MV-4-11 (cell line): Measurements from ENCODE around the gene TTC33.
A peak's percentile ranks its signal among the peaks of the same experiment; 100 is the strongest.
"Not testable (repeated sequence)": the region's sequence is repeated elsewhere in the genome, so short reads cannot be mapped to it uniquely, and the experiment has no call there.

Experiments
- DNase-seq: peaks from one replicate; lab custom pipeline; 2025; lab: John Stamatoyannopoulos, UW

The TTC33 gene, protein sequence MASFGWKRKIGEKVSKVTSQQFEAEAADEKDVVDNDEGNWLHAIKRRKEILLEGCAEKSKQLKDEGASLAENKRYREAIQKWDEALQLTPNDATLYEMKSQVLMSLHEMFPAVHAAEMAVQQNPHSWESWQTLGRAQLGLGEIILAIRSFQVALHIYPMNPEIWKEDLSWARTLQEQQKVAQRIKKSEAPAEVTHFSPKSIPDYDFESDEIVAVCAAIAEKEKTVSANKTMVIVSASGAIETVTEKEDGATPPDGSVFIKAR

DNA sequence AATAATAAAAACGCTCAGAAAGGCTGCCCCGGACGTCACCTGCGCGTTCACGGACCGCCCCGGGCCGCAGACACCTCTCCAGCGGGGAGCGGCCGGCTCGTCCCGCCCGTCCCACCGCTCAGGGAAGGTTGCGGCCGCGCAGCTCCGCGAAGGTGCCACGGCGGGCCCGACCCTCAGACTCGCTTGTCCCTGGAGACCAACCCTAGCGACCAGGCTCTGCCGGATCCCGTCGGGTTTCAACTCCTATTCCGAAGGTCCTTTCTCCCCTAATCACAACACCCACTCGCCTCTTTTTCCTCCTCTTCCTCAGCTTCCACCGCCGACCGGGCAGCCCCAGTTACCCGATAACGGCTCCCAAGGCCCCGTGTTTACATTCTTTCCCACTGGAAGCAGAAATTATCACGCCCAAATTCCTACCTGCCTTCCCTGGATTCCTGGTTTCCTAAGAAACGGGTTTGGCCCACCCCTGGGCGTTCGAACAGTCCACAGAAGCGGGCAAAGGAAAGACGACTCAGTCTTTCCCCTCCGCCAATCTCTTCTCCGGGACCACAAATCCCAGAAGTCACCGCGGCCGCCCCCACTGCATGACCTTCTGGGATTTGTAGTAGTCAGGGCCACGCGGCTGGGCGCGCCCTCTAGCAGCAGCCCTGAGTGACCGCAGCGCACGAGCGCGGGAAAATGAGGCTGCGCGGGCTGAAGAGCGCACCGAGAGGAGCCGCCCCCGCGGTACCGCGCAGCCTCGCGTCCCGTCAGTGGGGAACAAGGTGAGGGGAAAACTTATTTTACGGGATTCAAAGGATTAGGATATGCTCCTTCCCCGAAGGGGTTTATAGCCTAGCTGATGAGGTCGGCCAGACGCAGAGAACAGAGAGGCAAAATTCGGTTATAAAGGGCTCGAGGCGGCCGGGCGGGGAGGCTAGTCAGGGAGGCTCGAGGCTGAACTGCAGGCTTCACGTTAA, at the start of gene TTC33:
Gene TTC33 (minus strand): TSS at position 555 of the 959 bp plus-strand sequence. CDS start 8,943 bp downstream, outside the sequence.
- peak; percentile 91 for DNase-seq

DNA sequence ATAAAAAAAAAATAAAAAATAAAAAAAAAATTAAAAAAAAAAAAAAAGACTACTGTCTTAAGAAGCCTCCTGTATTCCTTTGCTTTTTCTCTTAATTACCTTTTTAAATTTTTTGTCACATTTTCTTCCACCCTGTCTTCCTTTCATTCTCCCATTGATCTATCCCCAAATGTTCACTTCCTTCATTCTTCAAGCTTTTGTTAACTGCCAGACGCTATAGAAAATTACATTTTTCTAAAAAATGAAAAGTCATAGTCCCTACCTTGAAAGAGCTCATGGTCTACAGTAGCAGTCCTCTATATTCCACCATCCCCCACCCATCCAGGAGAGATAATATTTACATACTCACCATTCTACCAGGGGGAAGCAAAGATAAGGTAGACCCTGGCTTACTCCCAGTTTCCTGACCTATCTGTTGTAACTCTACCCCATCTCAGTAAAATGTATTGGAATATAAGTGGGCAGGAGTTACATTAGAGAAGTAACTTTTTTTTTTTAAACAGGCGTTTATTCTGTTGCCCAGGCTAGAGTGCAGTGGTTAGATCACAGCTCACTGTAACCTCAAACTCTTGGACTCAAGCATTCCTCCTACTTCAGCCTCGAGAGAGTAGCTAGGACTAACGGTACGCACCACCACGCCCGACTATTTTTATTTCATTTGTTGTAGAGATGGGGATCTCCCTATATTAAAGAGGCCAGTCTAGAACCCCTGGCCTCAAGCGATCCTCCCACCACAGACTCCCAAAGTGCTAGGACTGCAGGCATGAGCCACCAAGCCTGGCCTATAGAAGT, 46.2 kb upstream of the TTC33 start:
- DNase-seq: peak; percentile 44

DNA sequence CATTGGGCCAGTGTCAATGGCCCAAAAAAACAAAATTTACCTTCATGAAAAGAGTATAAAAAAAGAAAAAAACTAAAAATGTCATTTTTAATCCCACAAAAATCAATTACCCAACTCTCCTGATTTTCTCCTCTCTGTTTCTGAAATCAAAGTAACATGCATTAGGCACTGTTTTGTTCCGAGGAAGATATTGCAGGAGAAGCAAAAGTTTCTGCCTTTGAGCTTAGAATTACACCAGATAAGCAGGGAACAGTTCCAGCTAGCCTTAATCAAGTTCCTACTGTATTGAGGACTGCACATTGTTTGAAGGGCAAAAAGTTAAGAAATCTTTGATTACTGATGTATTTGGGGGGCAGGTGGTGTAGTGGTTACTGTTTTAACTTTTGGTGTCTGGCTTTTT, 43.5 kb upstream of the TTC33 start:
- no peak for DNase-seq

DNA sequence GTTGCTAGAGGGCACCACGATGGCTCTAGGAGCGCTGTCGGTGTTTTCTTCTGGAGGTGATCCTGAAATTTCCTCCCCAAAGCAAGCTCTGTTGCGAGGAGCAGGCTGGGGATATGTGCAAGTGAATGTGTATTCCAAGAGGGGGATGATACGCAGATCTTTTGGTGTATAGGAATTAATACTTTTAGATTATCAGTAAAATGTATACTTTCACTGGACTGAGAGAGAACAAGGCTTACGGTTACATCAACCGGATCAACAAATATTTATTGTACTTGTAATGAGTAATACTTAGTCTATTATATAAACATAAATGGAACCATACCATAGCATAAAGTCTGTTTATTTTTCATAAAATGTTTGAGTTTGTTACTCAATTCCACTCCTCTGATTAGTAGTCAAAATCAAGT, 43.0 kb upstream of the TTC33 start:
- DNase-seq: no peak

DNA sequence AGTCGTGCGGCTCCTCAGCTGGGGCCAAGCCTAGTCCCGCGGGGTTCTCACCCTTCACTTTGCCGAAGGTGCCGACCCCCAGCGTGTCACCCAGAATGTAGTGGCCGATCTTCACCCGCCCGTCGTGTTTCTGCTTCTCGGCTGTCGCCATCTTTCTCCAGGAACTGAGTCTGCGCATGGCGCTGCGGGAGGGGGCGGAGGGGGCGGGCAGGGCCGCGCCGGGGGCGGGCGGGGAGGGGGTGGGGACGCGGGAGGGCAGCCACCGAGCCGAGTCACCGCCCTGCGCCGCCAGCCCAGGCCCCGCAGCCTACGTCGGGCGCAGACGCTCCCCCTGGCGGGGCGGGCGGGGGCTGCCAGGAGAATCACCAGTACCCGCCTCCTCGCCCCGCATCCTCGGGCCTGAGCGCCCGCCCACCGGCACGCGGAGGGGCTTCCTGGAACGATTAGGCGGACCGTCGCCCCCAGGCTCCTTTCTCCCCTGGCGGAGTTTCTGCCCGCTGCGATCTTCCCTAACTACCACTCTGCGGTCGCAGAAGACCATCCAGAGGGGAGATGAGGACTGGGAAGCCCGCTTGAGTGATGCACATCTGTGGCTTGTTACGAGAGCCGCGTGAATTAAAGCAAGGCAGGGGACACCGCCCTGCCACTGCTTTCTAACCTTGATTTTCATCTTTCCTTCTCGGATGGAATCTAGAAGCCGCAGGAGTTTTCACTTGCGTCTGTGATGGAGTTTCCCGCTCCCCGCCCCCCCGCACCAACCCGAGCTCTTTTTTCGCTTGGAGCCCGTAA, 42.4 kb upstream of the TTC33 start, which contains the start of gene PRKAA1:
Gene PRKAA1 (minus strand): TSS at position 363 of the 789 bp plus-strand sequence. CDS start 185 bp downstream, at position 178.
- DNase-seq: peak; percentile 74

DNA sequence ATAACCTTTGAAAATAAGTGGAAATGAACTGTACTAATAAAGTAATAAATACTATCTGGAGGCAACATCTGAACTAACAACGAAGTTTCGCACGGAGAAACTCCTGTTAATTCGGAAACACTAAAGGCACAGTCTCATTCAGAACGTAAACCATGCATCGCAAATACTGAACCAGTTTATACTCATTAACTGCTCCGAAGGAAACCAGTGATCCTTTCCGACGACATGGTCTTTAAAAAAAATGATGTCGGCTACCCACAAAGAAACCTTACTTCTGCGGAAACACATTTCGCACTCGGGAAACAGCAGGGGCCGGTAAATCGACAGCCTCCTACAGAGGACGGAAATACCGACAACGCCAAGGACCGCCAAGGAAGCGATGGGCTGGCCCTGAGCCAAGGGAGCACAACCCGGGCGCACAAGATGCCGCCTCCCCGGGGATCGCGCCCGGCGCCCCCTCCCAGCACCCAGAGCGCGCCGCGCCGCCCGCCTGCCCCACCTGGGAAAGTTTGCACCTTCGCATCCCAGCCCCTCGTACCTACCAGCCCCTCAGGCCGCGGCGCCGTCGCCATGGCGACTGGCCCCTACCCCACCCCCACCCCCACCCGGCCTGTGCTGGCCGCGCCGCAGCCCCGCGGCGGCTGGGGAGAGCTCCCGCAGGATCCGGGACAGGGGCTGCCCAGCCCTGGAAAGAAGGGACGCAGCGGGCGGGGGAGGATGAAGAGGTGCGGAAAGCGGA, 41.7 kb upstream of the TTC33 start:
- peak; percentile 47 for DNase-seq

DNA sequence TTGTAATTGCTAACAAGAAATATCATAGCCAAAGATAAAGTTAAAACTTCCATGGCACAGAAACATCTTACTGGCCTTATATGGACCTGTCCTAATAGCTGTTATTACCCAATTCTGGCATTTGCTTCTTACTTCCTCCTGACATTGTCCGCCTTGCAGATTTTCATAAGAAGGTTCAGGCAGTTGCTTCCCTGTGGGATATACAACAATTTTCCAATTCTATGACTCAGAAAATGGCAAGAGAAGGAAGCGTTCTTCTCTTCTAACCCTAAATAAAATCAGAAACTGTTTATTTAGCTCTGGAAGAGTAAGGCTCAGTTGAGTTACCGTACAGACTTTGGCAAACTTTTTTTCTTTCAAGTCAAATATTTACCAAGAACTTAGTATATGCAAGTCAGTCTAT, 40.7 kb upstream of the TTC33 start:
- peak; percentile 57 for DNase-seq

DNA sequence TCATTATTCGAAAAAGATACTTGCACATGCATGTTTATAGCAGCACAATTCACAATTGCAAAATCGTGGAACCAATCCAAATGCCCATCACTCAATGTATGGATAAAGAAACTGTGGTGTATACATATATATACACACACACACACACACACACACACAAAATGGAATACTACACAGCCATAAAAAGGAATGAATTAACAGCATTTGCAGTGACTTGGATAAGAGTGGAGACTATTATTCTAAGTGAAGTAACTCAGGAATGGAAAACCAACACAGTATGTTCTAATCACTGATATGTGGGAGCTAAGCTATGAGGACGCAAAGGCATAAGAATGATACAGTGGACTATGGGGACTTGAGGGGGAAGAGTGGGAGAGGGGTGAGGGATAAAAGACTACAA, 39.1 kb upstream of the TTC33 start:
- DNase-seq: not testable (repeated sequence)

DNA sequence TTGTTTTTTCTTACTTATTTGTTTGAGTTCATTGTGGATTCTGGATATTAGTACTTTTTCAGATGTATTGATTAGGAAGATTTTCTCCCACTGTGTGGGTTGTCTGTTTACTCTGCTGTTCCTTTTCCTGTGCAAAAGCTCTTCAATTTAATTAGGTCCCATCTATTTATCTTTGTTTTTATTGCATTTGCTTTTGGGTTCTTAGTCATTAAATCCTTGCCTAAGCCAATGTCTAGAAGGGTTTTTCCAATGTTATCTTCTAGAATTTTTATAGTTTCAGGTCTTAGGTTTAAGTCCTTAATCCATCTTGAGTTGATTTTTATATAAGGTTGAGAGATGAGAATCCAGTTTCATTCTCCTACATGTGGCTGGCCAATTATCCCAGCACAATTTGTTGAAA, 38.6 kb upstream of the TTC33 start:
- not testable (repeated sequence) for DNase-seq

DNA sequence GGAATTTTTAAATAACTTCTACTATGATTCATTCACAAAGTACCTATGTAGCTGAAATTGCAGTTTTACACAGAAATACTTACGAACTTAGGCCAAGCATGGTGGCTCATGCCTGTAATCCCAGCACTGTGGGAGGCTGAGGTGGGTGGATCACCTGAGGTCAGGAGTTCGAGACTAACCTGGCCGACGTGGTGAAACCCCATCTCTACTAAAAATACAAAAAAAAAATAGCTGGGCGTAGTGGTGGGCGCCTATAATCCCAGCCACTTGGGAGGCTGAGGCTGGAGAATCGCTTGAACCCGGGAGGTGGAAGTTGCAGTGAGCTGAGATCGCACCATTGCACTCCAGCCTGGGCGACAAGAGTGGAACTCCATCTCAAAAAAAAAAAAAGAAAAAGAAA, 36.9 kb upstream of the TTC33 start:
- not testable (repeated sequence) for DNase-seq

DNA sequence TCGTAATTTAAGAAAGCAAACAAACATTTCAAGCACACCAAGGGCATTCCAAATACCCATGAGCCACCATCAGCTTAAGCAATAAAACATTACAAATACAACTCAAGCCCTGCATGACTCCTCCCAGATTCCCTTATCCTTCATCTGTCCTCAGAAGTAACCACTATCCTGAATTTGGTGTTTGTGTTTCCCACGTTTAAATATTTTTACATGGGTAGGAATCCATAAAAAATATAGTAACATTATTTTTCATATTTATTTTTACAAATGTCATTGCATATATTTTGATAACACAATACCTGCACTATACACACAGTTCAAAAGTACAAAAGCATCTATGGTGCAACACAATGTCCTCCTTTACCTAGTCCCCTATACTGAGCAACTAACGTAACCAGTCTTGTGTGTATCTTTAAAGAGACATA, 36.0 kb upstream of the TTC33 start:
- no peak for DNase-seq

DNA sequence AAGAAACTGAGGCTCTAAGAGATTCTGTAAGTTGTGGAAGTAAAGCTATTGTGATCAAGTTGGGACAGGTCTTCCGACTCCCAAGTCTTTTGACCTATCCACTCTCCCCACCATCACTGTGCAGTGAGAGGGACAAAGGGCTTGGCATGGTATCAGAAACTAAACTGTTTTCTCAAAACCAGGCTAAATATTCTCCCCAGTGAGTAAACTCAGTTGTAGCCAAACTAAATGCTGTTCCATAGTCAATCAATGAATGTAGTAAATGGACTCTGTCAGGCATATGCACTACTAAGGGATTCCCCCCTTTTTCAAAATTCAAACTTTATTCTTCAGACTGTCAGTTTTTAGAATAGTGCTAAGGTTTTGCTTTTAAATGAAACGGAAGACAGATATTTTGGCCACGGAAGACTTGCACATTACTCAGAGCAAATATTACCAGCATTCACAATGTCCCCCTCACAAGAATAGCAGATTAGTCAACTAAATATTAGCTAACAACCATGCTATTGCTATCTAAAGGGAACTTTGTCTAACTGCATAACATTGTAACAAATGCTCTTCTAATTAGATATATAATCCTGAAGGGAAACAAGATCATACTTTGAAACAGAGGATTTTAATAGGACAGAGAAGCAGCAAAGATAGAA, 35.3 kb upstream of the TTC33 start:
- DNase-seq: no peak

DNA sequence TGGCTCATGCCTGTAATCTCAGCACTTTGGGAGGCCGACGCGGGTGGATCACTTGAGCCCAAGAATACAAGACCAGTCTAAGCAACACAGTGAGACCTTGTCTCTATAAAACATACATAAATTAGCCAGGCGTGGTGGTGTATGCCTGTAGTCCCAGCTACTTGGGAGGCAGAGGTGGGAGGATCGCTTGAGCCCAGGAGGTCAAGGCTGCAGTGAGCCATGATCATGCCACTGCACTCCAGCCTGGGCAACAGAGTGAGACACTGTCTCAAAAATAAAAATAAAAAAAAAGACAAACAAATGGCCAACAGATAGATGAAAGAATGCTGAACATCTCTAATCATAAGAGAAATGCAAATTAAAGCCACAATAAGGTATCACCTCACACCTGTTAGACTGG, 33.2 kb upstream of the TTC33 start:
- not testable (repeated sequence) for DNase-seq

DNA sequence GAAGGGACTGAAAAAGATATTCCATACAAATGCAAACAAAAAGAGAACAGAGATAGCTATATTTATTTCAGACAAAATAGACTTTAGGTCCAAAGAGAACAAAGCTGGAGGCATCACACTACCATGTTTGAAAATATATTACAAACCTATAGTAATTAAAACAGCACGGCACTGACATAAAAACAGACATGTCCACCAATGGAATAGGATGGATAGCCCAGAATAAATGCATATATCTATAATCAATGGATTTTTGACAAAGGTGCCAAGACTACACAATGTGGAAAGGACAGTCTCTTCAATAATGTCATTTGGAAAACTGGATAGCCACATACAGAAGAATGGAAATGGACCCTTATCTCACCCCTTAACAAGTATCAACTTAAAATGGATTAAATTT, 32.2 kb upstream of the TTC33 start:
- no peak for DNase-seq

DNA sequence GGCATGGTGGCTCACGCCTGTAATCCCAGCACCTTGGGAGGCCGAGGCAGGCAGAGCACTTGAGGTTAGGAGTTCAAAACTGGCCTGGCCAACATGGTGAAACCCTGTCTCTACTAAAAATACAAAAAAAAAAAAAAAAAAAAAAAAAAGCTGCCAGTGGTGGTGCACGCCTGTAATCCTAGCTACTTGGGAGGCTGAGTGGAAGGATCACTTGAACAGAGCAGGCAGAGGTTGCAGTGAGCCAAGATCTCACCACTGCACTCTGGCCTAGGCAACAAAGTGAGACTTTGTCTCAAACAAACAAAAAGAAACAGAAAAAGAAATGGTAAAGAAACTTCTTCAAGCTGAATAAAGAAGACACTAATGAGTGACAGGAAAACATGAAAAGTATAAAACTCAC, 30.9 kb upstream of the TTC33 start:
- DNase-seq: not testable (repeated sequence)

DNA sequence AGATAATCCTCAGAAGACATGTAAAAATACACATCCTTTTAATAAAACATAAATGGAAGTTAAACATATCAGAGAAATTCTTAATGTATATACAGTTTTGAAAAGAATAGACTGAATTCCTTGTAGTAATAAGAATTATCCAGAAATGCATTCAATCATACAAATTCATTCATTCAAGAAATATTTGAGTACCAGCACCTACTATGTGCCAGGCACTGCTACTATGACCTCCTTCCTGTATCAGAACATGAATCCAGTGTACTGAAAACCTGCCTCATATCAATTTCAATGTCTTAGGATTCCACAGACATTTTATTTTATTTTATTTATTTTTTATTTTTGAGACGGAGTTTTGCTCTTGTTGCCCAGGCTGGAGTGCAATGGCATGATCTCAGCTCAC, 29.2 kb upstream of the TTC33 start:
- no peak for DNase-seq

DNA sequence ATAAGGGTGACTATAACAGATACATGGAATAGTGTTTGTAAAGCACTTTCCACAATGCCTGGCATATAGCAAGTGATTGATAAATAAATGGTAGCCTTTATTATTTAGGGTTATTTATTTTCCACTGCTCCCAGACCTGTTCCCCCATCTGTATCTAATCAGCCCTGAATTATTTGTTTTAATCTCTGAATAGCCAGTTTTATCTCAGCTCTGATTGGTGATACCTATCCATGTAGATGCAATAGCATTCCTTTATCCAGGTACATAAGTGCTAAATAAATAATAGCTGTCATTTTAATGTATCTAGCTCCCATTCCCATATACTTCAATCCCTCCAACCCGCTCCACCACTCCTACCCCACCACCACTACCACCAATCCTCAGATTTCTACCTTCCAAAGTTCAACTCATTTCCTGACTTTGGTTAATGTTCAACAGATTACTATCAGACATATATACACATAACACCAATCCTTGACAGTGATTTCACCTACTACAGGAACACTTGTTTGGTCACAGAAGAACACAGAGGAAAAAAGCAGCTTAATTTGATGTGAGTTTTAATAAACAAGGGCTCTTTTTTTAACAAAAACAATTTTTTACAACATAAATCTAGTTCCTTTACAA, 28.4 kb upstream of the TTC33 start:
- no peak for DNase-seq

DNA sequence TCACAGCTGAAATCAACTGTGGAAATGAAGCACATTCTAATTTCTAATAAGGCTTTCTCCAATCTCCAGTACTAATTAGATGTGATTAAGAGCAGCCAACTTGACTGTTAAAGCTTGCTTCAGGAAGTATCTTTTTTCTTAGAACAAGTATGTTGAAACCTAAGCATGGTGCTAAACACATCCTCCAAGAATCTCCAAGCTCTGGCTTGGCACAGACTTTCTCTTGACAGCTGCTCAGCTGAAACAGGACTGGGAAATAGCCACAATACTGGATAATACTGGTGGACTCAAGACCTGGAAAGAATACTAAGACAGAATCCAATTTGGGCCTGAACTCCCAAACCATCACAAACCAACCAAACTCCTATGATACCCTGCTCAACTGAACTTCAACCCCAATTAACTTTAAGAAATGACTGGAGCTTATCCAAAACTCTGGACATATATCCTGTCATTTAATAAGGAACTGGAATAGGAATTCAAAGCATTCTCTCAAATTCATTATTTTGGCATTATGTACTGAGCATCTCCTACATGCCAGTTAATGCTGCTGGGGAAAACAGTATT, 26.2 kb upstream of the TTC33 start:
- DNase-seq: peak; percentile 42

DNA sequence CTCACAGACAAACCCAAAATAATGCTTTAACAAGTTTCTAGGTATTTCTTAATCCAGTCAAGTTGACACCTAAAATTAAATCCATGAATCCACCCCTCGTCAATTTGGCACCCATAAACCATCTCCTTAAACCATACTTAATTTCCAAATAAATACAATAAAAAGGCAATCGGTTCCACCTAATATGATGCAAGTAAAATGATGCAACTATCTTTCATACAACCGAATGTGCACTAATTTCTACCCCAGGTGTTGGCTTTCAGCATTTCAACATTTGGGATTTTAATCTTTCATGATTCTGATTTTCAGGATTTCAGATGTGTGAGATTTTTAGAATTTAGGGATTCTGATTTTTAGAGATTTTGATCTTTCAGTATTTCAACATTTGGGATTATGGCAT, 25.1 kb upstream of the TTC33 start:
- no peak for DNase-seq
